ENCODE measurements around the gene MAST4. TPM values are rescaled to one million over a fixed set of nuclear protein-coding genes. Genes with fewer than 3 reads are reported as not detected.

MAST4 gene
- polyA plus RNA-seq, 2 of the 4 experiments (the other 2 are of a cell fraction) = 1.2 to 5.8 TPM

DNA sequence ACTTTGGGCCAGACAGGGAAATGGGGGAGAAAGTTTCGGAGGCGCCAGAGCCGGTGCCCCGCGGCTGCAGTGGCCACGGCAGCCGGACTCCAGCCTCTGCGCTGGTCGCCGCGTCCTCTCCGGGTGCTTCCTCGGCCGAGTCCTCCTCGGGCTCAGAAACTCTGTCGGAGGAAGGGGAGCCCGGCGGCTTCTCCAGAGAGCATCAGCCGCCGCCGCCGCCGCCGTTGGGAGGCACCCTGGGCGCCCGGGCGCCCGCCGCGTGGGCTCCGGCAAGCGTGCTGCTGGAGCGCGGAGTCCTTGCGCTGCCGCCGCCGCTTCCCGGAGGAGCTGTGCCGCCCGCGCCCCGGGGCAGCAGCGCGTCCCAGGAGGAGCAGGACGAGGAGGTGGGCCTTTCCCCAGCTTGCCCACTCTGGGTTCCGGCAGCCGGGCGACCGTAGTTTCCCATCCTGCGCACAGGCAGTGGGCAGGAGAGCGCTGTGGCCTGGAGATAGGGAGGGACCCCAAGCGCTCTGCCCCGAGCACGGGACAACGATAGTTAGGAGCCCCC is 516 bp downstream of the MAST4 start:
- FAIRE-seq = no peak
- ChIA-PET POLR2A (no interaction called here), CTCF (interaction anchor here (0.7 kb wide), 1 partner anchor 16 kb away, joined by 3 read pairs; no protein-coding TSS in a partner anchor)
- Histone ChIP-seq H3K4me3 (peak overlapping the region; percentile 53), H3K4me1 (peaks cover 8% of the 10 kb centered on the region), H3K9me3 (no peaks in the 10 kb centered on the region), H3K27ac (peak overlapping the region in 1 of 2 experiments; percentile 9; a peak in 1 of 6 replicates), H3K4me2 (peak overlapping the region; percentile 91)
- no peak for TF ChIP-seq RCOR1 (IDR thresholded peaks at IDR 0.05; ENCODE audit: low read depth, low read length)
- TF ChIP-seq RNF2 (IDR thresholded peaks at IDR 0.05; ENCODE audit: borderline replicate concordance, low read depth) = 0 out of 2 replicates have a peak, but pooled peaks have one; percentile 11
- TF ChIP-seq FOSB (CRISPR knock-in tag; IDR thresholded peaks at IDR 0.05) = no peak
- WGBS (ENCODE audit: missing lambda C conversion rate) = 0% methylated on average over 5 of the region's 56 CpGs
- ATAC-seq = peak; percentile 58 to 66
- no peak for DNase-seq (ENCODE audit: low read depth in 1 of 2, low spot score in 1 of 2)

DNA sequence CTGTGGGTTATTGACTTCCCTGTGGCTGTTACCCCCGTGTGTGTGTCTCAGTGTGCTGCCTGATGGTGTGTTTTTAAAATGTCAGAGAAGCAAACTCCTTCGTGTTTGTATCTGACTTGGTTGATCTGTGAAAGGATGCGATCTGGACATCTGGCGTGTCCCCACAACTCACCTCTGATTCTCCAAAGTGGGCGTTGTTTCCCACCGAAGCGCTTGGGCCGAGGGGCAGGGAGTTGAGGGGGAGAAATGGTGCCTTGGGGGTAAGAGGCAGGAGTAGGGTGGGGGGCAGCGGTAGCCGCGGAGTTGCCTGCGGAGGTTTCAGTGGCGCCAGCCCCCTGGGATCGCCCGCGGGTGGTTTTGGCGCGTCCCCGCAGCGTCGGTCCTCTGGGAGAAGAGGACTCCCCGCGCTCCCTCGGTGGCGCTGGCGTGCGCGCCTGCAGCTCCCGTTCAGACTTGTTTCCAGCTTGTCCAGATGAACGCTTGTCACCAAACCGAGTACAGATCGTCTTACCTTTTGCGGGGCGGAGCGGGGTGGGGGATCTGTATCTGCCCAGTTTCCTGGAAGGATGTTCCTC is 1.1 kb downstream of the MAST4 start:
- peak in 1 of 2 experiments; percentile 3; a peak in 1 of 6 replicates for ATAC-seq
- WGBS (ENCODE audit: missing lambda C conversion rate) = 5% methylated on average over 26 of the region's 35 CpGs
- no peaks in the 10 kb centered on the region for H3K9me3 ChIP-seq
- H3K4me2 ChIP-seq = peak overlapping the region; percentile 91
- CTCF ChIA-PET = interaction anchor here (0.6 kb wide), 2 partner anchors 373 to 466 kb away, joined by 4 read pairs; no protein-coding TSS in a partner anchor
- POLR2A ChIA-PET = no interaction called here
- FAIRE-seq = no peak
- peaks cover 8% of the 10 kb centered on the region for H3K4me1 ChIP-seq
- no peak for TF ChIP-seq FOSL2 (IDR thresholded peaks at IDR 0.05)
- no peak for TF ChIP-seq FOSL2 (CRISPR knock-in tag; IDR thresholded peaks at IDR 0.05)
- no peak for TF ChIP-seq EP300 (IDR thresholded peaks at IDR 0.05)
- TF ChIP-seq NFE2L2 (conservative IDR thresholded peaks at IDR 0.05; ENCODE audit: low read length) = no peak
- TF ChIP-seq RAD21 (conservative IDR thresholded peaks at IDR 0.05 in 1 of 2, IDR thresholded peaks at IDR 0.05 in 1 of 2) = no peak
- H3K4me3 ChIP-seq = peak overlapping the region; percentile 53
- H3K27ac ChIP-seq = no peak overlapping the region
- peak; percentile 6 to 23 for DNase-seq (ENCODE audit: low read depth in 1 of 2, low spot score in 1 of 2)

- WGBS (ENCODE audit: missing lambda C conversion rate) = 41% methylated on average over 1 of the region's 1 CpG
- DNase-seq (ENCODE audit: low read depth in 1 of 2, low spot score in 1 of 2) (no peak), FAIRE-seq (no peak), ATAC-seq (no peak)
- POLR2A ChIA-PET = no interaction called here
- H3K4me2 ChIP-seq = no peak overlapping the region
- CTCF ChIA-PET = no interaction called here
- no peak overlapping the region for H3K4me3 ChIP-seq
- H3K27ac ChIP-seq = no peak overlapping the region
- H3K4me1 ChIP-seq = peaks cover under 1% of the 10 kb centered on the region; the same call in 1 of the 3 replicates
- no peak for TF ChIP-seq POLR2AphosphoS2 (conservative IDR thresholded peaks at IDR 0.05; ENCODE audit: low read length)
- TF ChIP-seq HOXA7 (CRISPR knock-in tag; IDR thresholded peaks at IDR 0.05) = no peak
- TF ChIP-seq RCOR1 (IDR thresholded peaks at IDR 0.05; ENCODE audit: low read depth, low read length) = no peak
- TF ChIP-seq ZNF302 (CRISPR knock-in tag; IDR thresholded peaks at IDR 0.05) = no peak
- no peak for TF ChIP-seq SMC3 (IDR thresholded peaks at IDR 0.05)
- TF ChIP-seq EP300 (IDR thresholded peaks at IDR 0.05) = no peak
- TF ChIP-seq ZC3H11A (IDR thresholded peaks at IDR 0.05) = no peak
- no peak for TF ChIP-seq TFCP2L1 (CRISPR knock-in tag; IDR thresholded peaks at IDR 0.05)
- no peak for TF ChIP-seq NR3C1 (IDR thresholded peaks at IDR 0.05)
- no peak for TF ChIP-seq KDM5A (IDR thresholded peaks at IDR 0.05)
- TF ChIP-seq JUNB (IDR thresholded peaks at IDR 0.05) = no peak
- no peak for TF ChIP-seq NFE2L2 (conservative IDR thresholded peaks at IDR 0.05; ENCODE audit: low read length)
- no peak for TF ChIP-seq HMGXB4 (CRISPR knock-in tag; IDR thresholded peaks at IDR 0.05; ENCODE audit: borderline replicate concordance)
- H3K9me3 ChIP-seq = no peaks in the 10 kb centered on the region
Observed at GRCh38 chr5:66602621-66603020, 6.4 kb downstream of the MAST4 start.

DNA sequence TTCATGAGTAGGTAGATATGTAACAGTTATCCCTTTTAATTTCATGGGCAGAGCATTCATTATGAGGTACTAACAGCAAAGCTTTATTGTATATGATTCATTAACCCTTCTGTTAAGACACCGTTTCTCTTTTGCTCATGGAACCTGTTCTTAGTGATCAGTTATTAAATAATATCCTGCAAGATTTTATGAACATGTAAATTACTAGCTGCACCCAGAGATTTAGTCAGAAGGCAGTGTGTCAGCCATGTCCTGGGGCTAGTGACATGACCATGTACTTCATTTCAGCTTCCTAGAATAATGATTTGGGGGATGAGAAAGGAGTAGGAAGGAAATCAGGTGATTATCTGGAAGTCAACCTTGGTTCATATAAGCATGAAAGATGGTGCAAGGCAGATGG is 7.0 kb downstream of the MAST4 start:
- FAIRE-seq (no peak), ATAC-seq (no peak), DNase-seq (ENCODE audit: low read depth in 1 of 2, low spot score in 1 of 2) (no peak)
- Histone ChIP-seq H3K4me2 (no peak overlapping the region), H3K4me3 (no peak overlapping the region), H3K4me1 (no peaks in the 10 kb centered on the region), H3K9me3 (no peaks in the 10 kb centered on the region), H3K27ac (no peak overlapping the region)
- WGBS (ENCODE audit: missing lambda C conversion rate) = 0% methylated on average over 1 of the region's 1 CpG
- ChIA-PET CTCF (no interaction called here), POLR2A (no interaction called here)
- TF ChIP-seq, protein P1, sequence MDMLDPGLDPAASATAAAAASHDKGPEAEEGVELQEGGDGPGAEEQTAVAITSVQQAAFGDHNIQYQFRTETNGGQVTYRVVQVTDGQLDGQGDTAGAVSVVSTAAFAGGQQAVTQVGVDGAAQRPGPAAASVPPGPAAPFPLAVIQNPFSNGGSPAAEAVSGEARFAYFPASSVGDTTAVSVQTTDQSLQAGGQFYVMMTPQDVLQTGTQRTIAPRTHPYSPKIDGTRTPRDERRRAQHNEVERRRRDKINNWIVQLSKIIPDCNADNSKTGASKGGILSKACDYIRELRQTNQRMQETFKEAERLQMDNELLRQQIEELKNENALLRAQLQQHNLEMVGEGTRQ (IDR thresholded peaks at IDR 0.05) = no peak
- no peak for TF ChIP-seq RAD21 (conservative IDR thresholded peaks at IDR 0.05 in 1 of 2, IDR thresholded peaks at IDR 0.05 in 1 of 2)
- no peak for TF ChIP-seq NR3C1 (IDR thresholded peaks at IDR 0.05)
- TF ChIP-seq RCOR1 (IDR thresholded peaks at IDR 0.05; ENCODE audit: low read depth, low read length) = no peak
- TF ChIP-seq KDM5A (IDR thresholded peaks at IDR 0.05) = no peak
- TF ChIP-seq PHF8 (IDR thresholded peaks at IDR 0.05; ENCODE audit: borderline replicate concordance, low read depth) = no peak
- TF ChIP-seq HOXB5 (CRISPR knock-in tag; IDR thresholded peaks at IDR 0.05) = no peak
- no peak for TF ChIP-seq KDM1A (IDR thresholded peaks at IDR 0.05; ENCODE audit: low read depth)
- no peak for TF ChIP-seq CBX8 (IDR thresholded peaks at IDR 0.05)
- no peak for TF ChIP-seq NFE2L2 (conservative IDR thresholded peaks at IDR 0.05; ENCODE audit: low read length)
- no peak for TF ChIP-seq POLR2AphosphoS2 (conservative IDR thresholded peaks at IDR 0.05; ENCODE audit: low read length)
- no peak for TF ChIP-seq MAX (IDR thresholded peaks at IDR 0.05)
- no peak for TF ChIP-seq ZNF302 (CRISPR knock-in tag; IDR thresholded peaks at IDR 0.05)
- TF ChIP-seq JUNB (IDR thresholded peaks at IDR 0.05) = no peak
- no peak for TF ChIP-seq TFCP2L1 (CRISPR knock-in tag; IDR thresholded peaks at IDR 0.05)
- no peak for TF ChIP-seq HOXA7 (CRISPR knock-in tag; IDR thresholded peaks at IDR 0.05)
- TF ChIP-seq CHD4 (IDR thresholded peaks at IDR 0.05; ENCODE audit: borderline replicate concordance) = no peak

Measured in A549 (cell line).